Suprapubic skin (tissue), 4 donors: ENCODE measurements around the gene MUC4.
"Not testable (repeated sequence)": the region's sequence is repeated elsewhere in the genome, so short reads cannot be mapped to it uniquely, and the experiment has no call there.

Experiments used
- CTCF ChIP-seq, 2 donors: fragments of 200-600 bp in 1 of 2; fragments of 450-650 bp in 1 of 2; sonication (generic) in 1 of 2; IDR thresholded peaks; one replicate each; pipeline ENCODE4 v1.5.1; 2016 to 2019; ENCODE audit warnings: antibody characterized with exemption in 2 of 2, mild to moderate bottlenecking in 1 of 2, moderate library complexity in 1 of 2
- POLR2A ChIP-seq, 2 donors: fragments of 450-650 bp; IDR thresholded peaks; one replicate each; pipeline ENCODE4 v1.6.1; 2017; ENCODE audit warnings: antibody characterized with exemption in 2 of 2, mild to moderate bottlenecking in 2 of 2, moderate library complexity in 2 of 2
- POLR2AphosphoS5 ChIP-seq, 3 donors: sonication (generic); formaldehyde crosslinking; IDR thresholded peaks; one replicate each; pipeline ENCODE4 v1.6.1; 2017; ENCODE audit warnings: antibody characterized with exemption in 3 of 3

DNA sequence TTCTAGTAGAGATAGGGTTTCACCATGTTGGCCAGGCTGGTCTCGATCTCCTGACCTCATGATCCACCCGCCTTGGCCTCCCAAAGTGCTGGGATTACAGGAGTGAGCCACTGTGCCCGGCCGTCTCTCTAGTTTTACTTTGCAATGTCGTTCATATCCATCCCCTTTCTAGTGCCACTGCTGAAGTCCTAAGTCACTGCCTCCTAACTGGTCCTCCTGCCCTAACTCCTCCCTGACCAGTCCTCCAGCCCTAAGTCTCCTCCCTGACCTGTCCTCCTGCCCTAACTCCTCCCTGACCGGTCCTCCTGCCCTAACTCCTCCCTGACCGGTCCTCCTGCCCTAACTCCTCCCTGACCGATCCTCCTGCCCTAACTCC is 99.2 kb downstream of the MUC4 start:
- TF ChIP-seq CTCF, POLR2AphosphoS5, POLR2A (IDR thresholded peaks at IDR 0.05): not testable (repeated sequence)
